Neural cell (in vitro differentiated cells): ENCODE data around the gene TBC1D16. TPM values are rescaled to one million over a fixed set of nuclear protein-coding genes. Genes with fewer than 3 reads are reported as not detected.

Experiments used
- H2AFZ ChIP-seq: fragments of 200-600, 300-800 bp; sonication (generic), shearing (Covaris generic); 2 replicates; pipeline ENCODE4 v1.6.0; 2014; ENCODE audit warnings: low read depth, mild to moderate bottlenecking, antibody characterized with exemption, low read length, moderate library complexity
- H3F3A ChIP-seq: fragments of 200-600 bp; shearing (Covaris generic); 2 replicates; pipeline ENCODE4 v1.6.1; 2016; ENCODE audit warnings: mild to moderate bottlenecking, moderate library complexity, mixed read lengths, antibody characterized with exemption, low read length; ENCODE audit not compliant: insufficient read depth, poor library complexity, severe bottlenecking
- H3K27ac ChIP-seq: fragments of 200-600, 300-800 bp; sonication (generic), shearing (Covaris generic); 2 replicates; pipeline ENCODE4 v1.5.1; 2014; ENCODE audit warnings: mild to moderate bottlenecking, low read length, moderate library complexity
- H3K27me3 ChIP-seq: fragments of 300-800, 200-600 bp; sonication (generic), shearing (Covaris generic); 2 replicates; pipeline ENCODE4 v1.6.0; 2014; ENCODE audit warnings: mild to moderate bottlenecking, low read depth, low read length, moderate library complexity; ENCODE audit not compliant: insufficient read depth
- H3K36me3 ChIP-seq: fragments of 300-800, 200-600 bp; sonication (generic), shearing (Covaris generic); 2 replicates; pipeline ENCODE4 v1.5.1; 2014; ENCODE audit warnings: mild to moderate bottlenecking, antibody characterized with exemption, low read length, moderate library complexity; ENCODE audit not compliant: insufficient read depth
- H3K4me2 ChIP-seq: fragments of 300-800, 200-600 bp; sonication (generic), shearing (Covaris generic); 2 replicates; pipeline ENCODE4 v1.6.0; 2014; ENCODE audit warnings: mild to moderate bottlenecking, low read length
- H3K4me3 ChIP-seq: fragments of 300-800, 200-600 bp; sonication (generic), shearing (Covaris generic); 2 replicates; pipeline ENCODE4 v1.5.1; 2014; ENCODE audit warnings: mild to moderate bottlenecking, low read length, moderate library complexity
- H3K79me2 ChIP-seq: fragments of 200-600 bp; shearing (Covaris generic); replicated peaks from 2 replicates; pipeline ENCODE4 v1.6.0; 2014; ENCODE audit warnings: mild to moderate bottlenecking, low read length, moderate library complexity; ENCODE audit not compliant: insufficient read depth
- H3K9ac ChIP-seq: fragments of 300-800, 200-600 bp; sonication (generic), shearing (Covaris generic); 2 replicates; pipeline ENCODE4 v1.6.1; 2016; ENCODE audit warnings: mild to moderate bottlenecking, low read length, mixed read lengths
- H3K9me2 ChIP-seq: fragments of 200-600 bp; shearing (Covaris generic); 2 replicates; pipeline ENCODE4 v1.6.1; 2016; ENCODE audit warnings: mild to moderate bottlenecking, low read length, mixed read lengths; ENCODE audit not compliant: insufficient read depth
- H3K9me3 ChIP-seq: fragments of 200-600, 300-800 bp; sonication (generic), shearing (Covaris generic); 2 replicates; pipeline ENCODE4 v1.6.1; 2016; ENCODE audit warnings: mild to moderate bottlenecking, mixed run types, low read length, moderate library complexity, mixed read lengths
- H4K20me1 ChIP-seq: fragments of 200-600 bp; shearing (Covaris generic); 2 replicates; pipeline ENCODE4 v1.6.1; 2016; ENCODE audit warnings: mild to moderate bottlenecking, mixed run types; ENCODE audit not compliant: insufficient read depth
- EP300 ChIP-seq: fragments of 450-650 bp; conservative IDR thresholded peaks from 2 replicates; pipeline ENCODE4 v1.6.1; 2014; ENCODE audit warnings: antibody characterized with exemption, mild to moderate bottlenecking, moderate library complexity; ENCODE audit not compliant: poor library complexity, severe bottlenecking
- EZH2 ChIP-seq: fragments of 200-600, 300-800 bp; shearing (Covaris generic), sonication (generic); IDR thresholded peaks from 2 replicates; pipeline ENCODE4 v1.6.1; 2014; ENCODE audit warnings: antibody characterized with exemption, low read length, borderline replicate concordance, mild to moderate bottlenecking; ENCODE audit not compliant: insufficient read depth, poor library complexity, severe bottlenecking
- MXI1 ChIP-seq: fragments of 450-650 bp; conservative IDR thresholded peaks from 2 replicates; pipeline ENCODE4 v1.6.1; 2014; ENCODE audit warnings: antibody characterized with exemption, mild to moderate bottlenecking; ENCODE audit not compliant: poor library complexity, severe bottlenecking
- POLR2AphosphoS5 ChIP-seq: IDR thresholded peaks from 2 replicates; pipeline ENCODE4 v1.6.1; 2012
- RAD21 ChIP-seq: fragments of 450-650 bp; conservative IDR thresholded peaks from 2 replicates; pipeline ENCODE4 v1.6.1; 2014; ENCODE audit warnings: antibody characterized with exemption, mild to moderate bottlenecking, moderate library complexity
- SMC3 ChIP-seq: fragments of 450-650 bp; conservative IDR thresholded peaks from 2 replicates; pipeline ENCODE4 v1.6.1; 2014; ENCODE audit warnings: antibody characterized with exemption, mild to moderate bottlenecking, moderate library complexity; ENCODE audit not compliant: poor library complexity
- TAF1 ChIP-seq: IDR thresholded peaks from 2 replicates; pipeline ENCODE4 v1.6.1; 2012; ENCODE audit warnings: low read depth
- polyA plus RNA-seq: library from polyadenylated mRNA; depleted of rRNA; stranded (reverse); fragments of >200 nt; gene quantifications from 2 replicates; pipeline ENCODE4 v1.2.3, GENCODE V29; 2014
- TF ChIP-seq, protein P1 (sequence below): fragments of 450-650 bp; IDR thresholded peaks from 2 replicates; pipeline ENCODE4 v1.5.1; 2014; ENCODE audit warnings: antibody characterized with exemption, mild to moderate bottlenecking, moderate library complexity; ENCODE audit not compliant: poor library complexity, severe bottlenecking
- TF ChIP-seq, protein P2 (sequence below): IDR thresholded peaks from 2 replicates; pipeline ENCODE4 v1.6.1; 2012; ENCODE audit warnings: borderline replicate concordance

TBC1D16 gene
- polyA plus RNA-seq, 1 donor from 2014 or later = 19.8 TPM

GRCh38 chr17:79942591-79943346 lies 92.9 kb downstream of the TBC1D16 start:
- no peaks in the 10 kb centered on the region for H3K27me3 ChIP-seq
- TF ChIP-seq EP300 = no peak
- no peak for TF ChIP-seq SMC3
- TF ChIP-seq EZH2 = no peak
- TF ChIP-seq, protein P1, sequence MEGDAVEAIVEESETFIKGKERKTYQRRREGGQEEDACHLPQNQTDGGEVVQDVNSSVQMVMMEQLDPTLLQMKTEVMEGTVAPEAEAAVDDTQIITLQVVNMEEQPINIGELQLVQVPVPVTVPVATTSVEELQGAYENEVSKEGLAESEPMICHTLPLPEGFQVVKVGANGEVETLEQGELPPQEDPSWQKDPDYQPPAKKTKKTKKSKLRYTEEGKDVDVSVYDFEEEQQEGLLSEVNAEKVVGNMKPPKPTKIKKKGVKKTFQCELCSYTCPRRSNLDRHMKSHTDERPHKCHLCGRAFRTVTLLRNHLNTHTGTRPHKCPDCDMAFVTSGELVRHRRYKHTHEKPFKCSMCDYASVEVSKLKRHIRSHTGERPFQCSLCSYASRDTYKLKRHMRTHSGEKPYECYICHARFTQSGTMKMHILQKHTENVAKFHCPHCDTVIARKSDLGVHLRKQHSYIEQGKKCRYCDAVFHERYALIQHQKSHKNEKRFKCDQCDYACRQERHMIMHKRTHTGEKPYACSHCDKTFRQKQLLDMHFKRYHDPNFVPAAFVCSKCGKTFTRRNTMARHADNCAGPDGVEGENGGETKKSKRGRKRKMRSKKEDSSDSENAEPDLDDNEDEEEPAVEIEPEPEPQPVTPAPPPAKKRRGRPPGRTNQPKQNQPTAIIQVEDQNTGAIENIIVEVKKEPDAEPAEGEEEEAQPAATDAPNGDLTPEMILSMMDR = no peak
- no peak for TF ChIP-seq TAF1
- no peak for TF ChIP-seq RAD21
- no peak for TF ChIP-seq MXI1
- TF ChIP-seq, protein P2, sequence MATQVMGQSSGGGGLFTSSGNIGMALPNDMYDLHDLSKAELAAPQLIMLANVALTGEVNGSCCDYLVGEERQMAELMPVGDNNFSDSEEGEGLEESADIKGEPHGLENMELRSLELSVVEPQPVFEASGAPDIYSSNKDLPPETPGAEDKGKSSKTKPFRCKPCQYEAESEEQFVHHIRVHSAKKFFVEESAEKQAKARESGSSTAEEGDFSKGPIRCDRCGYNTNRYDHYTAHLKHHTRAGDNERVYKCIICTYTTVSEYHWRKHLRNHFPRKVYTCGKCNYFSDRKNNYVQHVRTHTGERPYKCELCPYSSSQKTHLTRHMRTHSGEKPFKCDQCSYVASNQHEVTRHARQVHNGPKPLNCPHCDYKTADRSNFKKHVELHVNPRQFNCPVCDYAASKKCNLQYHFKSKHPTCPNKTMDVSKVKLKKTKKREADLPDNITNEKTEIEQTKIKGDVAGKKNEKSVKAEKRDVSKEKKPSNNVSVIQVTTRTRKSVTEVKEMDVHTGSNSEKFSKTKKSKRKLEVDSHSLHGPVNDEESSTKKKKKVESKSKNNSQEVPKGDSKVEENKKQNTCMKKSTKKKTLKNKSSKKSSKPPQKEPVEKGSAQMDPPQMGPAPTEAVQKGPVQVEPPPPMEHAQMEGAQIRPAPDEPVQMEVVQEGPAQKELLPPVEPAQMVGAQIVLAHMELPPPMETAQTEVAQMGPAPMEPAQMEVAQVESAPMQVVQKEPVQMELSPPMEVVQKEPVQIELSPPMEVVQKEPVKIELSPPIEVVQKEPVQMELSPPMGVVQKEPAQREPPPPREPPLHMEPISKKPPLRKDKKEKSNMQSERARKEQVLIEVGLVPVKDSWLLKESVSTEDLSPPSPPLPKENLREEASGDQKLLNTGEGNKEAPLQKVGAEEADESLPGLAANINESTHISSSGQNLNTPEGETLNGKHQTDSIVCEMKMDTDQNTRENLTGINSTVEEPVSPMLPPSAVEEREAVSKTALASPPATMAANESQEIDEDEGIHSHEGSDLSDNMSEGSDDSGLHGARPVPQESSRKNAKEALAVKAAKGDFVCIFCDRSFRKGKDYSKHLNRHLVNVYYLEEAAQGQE = no peak
- no peak for TF ChIP-seq POLR2AphosphoS5
- peaks cover 13% of the 10 kb centered on the region for H3K36me3 ChIP-seq

DNA sequence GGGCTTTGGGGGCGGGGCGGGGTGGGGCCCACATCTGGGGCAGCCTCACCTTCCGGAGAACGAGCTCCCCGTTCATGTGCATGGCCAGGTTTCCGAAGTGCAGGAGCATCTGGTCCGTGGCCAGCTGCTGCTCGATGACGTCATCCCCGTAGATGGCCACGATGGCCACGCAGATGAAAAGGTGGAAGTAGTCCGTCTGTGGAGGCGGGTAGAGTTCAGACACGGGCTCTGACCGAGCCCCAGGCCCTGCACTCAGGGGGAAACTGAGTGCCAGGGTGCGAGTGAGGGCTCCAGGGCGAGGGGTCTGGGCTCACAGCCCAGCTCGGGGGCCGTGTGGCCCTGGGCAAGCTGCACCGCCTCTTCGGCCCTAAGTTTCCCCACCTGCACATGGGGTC lies 93.7 kb downstream of the TBC1D16 start:
- Histone ChIP-seq H3K27ac (no peak overlapping the region), H3K9me2 (no peaks in the 10 kb centered on the region), H3K9ac (no peak overlapping the region), H3K79me2 (no peaks in the 10 kb centered on the region), H3K27me3 (no peaks in the 10 kb centered on the region), H3K9me3 (no peaks in the 10 kb centered on the region), H3K4me2 (no peak overlapping the region), H4K20me1 (no peaks in the 10 kb centered on the region), H3F3A (no peaks in the 10 kb centered on the region), H3K36me3 (peaks cover 13% of the 10 kb centered on the region), H3K4me3 (no peak overlapping the region), H2AFZ (no peak overlapping the region)
- TF ChIP-seq, protein P2 = no peak
- TF ChIP-seq POLR2AphosphoS5 (no peak), TAF1 (no peak), RAD21 (no peak), EP300 (no peak), EZH2 (no peak), MXI1 (no peak), SMC3 (no peak)
- TF ChIP-seq, protein P1 = no peak

More at GRCh38 chr17:79942591-79943346, 92.9 kb downstream of the TBC1D16 start:
- no peaks in the 10 kb centered on the region for H4K20me1 ChIP-seq
- H3K27ac ChIP-seq = no peak overlapping the region
- no peak overlapping the region for H3K4me2 ChIP-seq
- no peak overlapping the region for H3K9ac ChIP-seq
- H3K4me3 ChIP-seq = no peak overlapping the region
- H3F3A ChIP-seq = no peaks in the 10 kb centered on the region
- H3K9me2 ChIP-seq = no peaks in the 10 kb centered on the region
- H3K9me3 ChIP-seq = no peaks in the 10 kb centered on the region
- no peaks in the 10 kb centered on the region for H3K79me2 ChIP-seq
- H2AFZ ChIP-seq = no peak overlapping the region
